Trophoblast cell (in vitro differentiated cells and primary cell): ENCODE data around the gene MYO5A.

Experiments
- DNase-seq, 2 donors: peaks; one replicate each; pipeline ENCODE4 v3.0.0-alpha.2; 2016
- H2AFZ ChIP-seq: 2 replicates; pipeline ENCODE4 v1.6.1; 2013; ENCODE audit warnings: low read length, moderate library complexity, mild to moderate bottlenecking; ENCODE audit not compliant: insufficient read depth, poor library complexity
- H2AK5ac ChIP-seq: 2 replicates; pipeline ENCODE4 v1.6.1; 2013; ENCODE audit warnings: mild to moderate bottlenecking, low read length
- H2BK120ac ChIP-seq: 2 replicates; pipeline ENCODE4 v1.6.1; 2013; ENCODE audit warnings: low read length, mild to moderate bottlenecking, moderate library complexity; ENCODE audit not compliant: insufficient read depth, poor library complexity
- H2BK12ac ChIP-seq: 2 replicates; pipeline ENCODE4 v1.6.1; 2013; ENCODE audit warnings: mild to moderate bottlenecking, low read length, moderate library complexity
- H2BK5ac ChIP-seq: 2 replicates; pipeline ENCODE4 v1.6.1; 2013; ENCODE audit warnings: low read length, low read depth, moderate library complexity, mild to moderate bottlenecking; ENCODE audit not compliant: poor library complexity
- H3K14ac ChIP-seq: 2 replicates; pipeline ENCODE4 v1.6.1; 2013; ENCODE audit warnings: mild to moderate bottlenecking, low read length
- H3K18ac ChIP-seq: 2 replicates; pipeline ENCODE4 v1.6.1; 2013; ENCODE audit warnings: mild to moderate bottlenecking, low read length
- H3K23ac ChIP-seq: 2 replicates; pipeline ENCODE4 v1.6.1; 2013; ENCODE audit warnings: low read length
- H3K27ac ChIP-seq: 2 replicates; pipeline ENCODE4 v1.5.1; 2013; ENCODE audit warnings: low read depth, mild to moderate bottlenecking, inconsistent platforms, low read length, moderate library complexity
- H3K27me3 ChIP-seq: 2 replicates; pipeline ENCODE4 v1.6.1; 2013; ENCODE audit warnings: inconsistent platforms, mild to moderate bottlenecking, low read length, moderate library complexity; ENCODE audit not compliant: insufficient read depth
- H3K36me3 ChIP-seq, 2 experiments: 1 replicate in 1 of 2; 2 replicates in 1 of 2; pipeline ENCODE4 v1.6.1; 2013; ENCODE audit warnings: low read length in 2 of 2, mild to moderate bottlenecking in 2 of 2, moderate library complexity in 1 of 2; ENCODE audit not compliant: insufficient read depth in 2 of 2, control insufficient read depth in 1 of 2
- H3K4ac ChIP-seq: 2 replicates; pipeline ENCODE4 v1.6.1; 2013; ENCODE audit warnings: low read depth, mild to moderate bottlenecking, low read length, moderate library complexity
- H3K4me1 ChIP-seq, 2 experiments: 1 replicate in 1 of 2; 2 replicates in 1 of 2; pipeline ENCODE4 v1.6.1; 2013; ENCODE audit warnings: low read length in 2 of 2, mild to moderate bottlenecking in 2 of 2, moderate library complexity in 1 of 2; ENCODE audit not compliant: insufficient read depth in 2 of 2, control insufficient read depth in 1 of 2
- H3K4me2 ChIP-seq: 2 replicates; pipeline ENCODE4 v1.6.1; 2013; ENCODE audit warnings: inconsistent platforms, mild to moderate bottlenecking, low read length, moderate library complexity
- H3K4me3 ChIP-seq: 2 replicates; pipeline ENCODE4 v1.5.1; 2013; ENCODE audit warnings: mild to moderate bottlenecking, low read depth, low read length, inconsistent platforms
- H3K79me1 ChIP-seq: one replicate; pipeline ENCODE4 v1.6.1; 2013; ENCODE audit warnings: low read length
- H3K79me2 ChIP-seq: 2 replicates; pipeline ENCODE4 v1.6.1; 2013; ENCODE audit warnings: low read length, mild to moderate bottlenecking; ENCODE audit not compliant: control insufficient read depth, insufficient read depth, poor library complexity
- H3K9ac ChIP-seq: 2 replicates; pipeline ENCODE4 v1.6.1; 2013; ENCODE audit warnings: mild to moderate bottlenecking, low read length
- H3K9me3 ChIP-seq: 2 replicates; pipeline ENCODE4 v1.6.1; 2013; ENCODE audit warnings: low read depth, mild to moderate bottlenecking, control low read depth, inconsistent platforms, low read length; ENCODE audit not compliant: insufficient read depth
- H4K12ac ChIP-seq: 2 replicates; pipeline ENCODE4 v1.6.1; 2013; ENCODE audit warnings: low read depth, mild to moderate bottlenecking, low read length, moderate library complexity
- H4K8ac ChIP-seq: 2 replicates; pipeline ENCODE4 v1.6.1; 2013; ENCODE audit warnings: low read depth, mild to moderate bottlenecking, low read length, moderate library complexity
- H4K91ac ChIP-seq: one replicate; pipeline ENCODE4 v1.6.1; 2013; ENCODE audit warnings: low read depth, mild to moderate bottlenecking, low read length, moderate library complexity
- WGBS: extraction: QIAGEN DNeasy Blood & Tissue Kit; methylation state at CpG from one replicate; pipeline ENCODE4 v1.1.7; 2013; ENCODE audit warnings: missing lambda C conversion rate; ENCODE audit not compliant: insufficient read length, insufficient coverage; ENCODE audit errors: extremely low coverage; 5-methylcytosine and 5-hydroxymethylcytosine counted together

Gene MYO5A

DNA sequence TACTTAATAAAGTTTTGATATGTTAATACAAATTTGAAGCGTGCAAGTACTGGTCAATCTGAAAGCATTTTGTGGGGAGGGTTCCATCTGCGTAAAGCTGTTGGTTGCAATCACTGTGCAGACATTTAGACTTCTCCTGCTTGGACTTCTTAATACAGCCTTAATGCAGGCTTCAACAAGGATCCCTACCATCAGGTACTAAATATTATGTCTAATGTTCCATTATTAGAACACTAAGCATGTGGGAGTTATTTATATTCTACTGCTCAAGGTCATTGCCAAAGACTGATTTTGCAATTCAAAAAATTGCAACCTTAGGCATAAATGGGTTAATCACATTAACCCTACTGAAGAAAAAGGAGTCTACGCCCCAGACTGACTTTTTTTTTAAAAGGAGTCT is 159.2 kb downstream of the MYO5A start:
- no peaks in the 10 kb centered on the region for H3K4me1 ChIP-seq
- no peak overlapping the region for H2BK120ac ChIP-seq
- no peak overlapping the region for H2BK5ac ChIP-seq
- no peak overlapping the region for H3K14ac ChIP-seq
- no peaks in the 10 kb centered on the region for H3K79me1 ChIP-seq
- no peak overlapping the region for H4K12ac ChIP-seq
- no peak overlapping the region for H2BK12ac ChIP-seq
- no peak overlapping the region for H4K8ac ChIP-seq
- H3K9ac ChIP-seq: no peak overlapping the region
- no peak overlapping the region for H2AFZ ChIP-seq
- H3K9me3 ChIP-seq: no peaks in the 10 kb centered on the region
- whole genome bisulfite sequencing: no CpG with 5 or more reads among the region's 3 CpGs
- DNase-seq: no peak
- no peak overlapping the region for H3K4me2 ChIP-seq
- no peak overlapping the region for H3K23ac ChIP-seq
- H4K91ac ChIP-seq: no peak overlapping the region
- H3K27me3 ChIP-seq: no peaks in the 10 kb centered on the region
- no peak overlapping the region for H3K18ac ChIP-seq
- peaks cover 0 to 2% of the 10 kb centered on the region in 2 experiments for H3K36me3 ChIP-seq
- no peak overlapping the region for H3K4me3 ChIP-seq
- no peaks in the 10 kb centered on the region for H3K79me2 ChIP-seq
- H3K4ac ChIP-seq: no peak overlapping the region
- H2AK5ac ChIP-seq: no peak overlapping the region
- no peak overlapping the region for H3K27ac ChIP-seq

DNA sequence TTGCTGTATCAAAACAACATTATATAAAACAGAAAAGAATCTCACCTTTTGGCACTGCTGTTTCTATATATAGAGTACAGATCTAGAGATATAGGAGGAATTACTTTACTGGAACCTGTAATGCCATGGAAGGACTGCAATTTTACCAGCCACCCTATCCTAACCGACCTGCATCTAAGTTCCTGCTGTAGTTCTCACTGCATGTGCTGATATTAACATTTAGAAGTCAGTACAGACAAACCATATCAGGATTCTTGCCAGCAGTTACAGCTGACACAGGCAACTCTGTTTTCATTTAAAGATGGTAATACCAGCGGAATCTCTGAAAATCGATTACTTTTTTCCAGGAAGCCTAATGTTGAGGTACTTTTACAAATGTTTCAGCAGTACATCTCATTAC is 159.7 kb downstream of the MYO5A start:
- DNase-seq: peak in 1 of 2 donors; percentile 24
- no peak overlapping the region for H3K9ac ChIP-seq

DNA sequence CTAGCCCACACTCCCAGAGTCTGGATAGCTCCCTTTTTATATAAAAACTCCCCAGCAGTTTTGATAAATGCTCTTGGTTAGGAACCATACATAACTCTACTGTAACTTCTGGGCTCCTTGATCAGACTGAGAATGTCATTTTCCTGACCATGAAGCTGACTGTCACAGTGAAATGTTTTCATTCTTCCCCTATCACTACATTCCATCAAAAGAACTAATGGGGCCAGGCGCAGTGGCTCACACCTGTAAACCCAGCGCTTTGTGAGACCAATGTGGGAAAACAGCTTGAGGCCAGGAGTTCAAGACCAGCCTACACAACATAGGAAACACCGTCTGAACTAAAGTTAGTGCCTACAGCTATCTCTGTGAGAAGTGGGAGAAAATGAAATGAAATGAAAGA is 160.3 kb downstream of the MYO5A start:
- Histone ChIP-seq H2BK12ac (no peak overlapping the region), H3K4ac (no peak overlapping the region), H3K36me3 (peaks cover 0 to 2% of the 10 kb centered on the region in 2 experiments), H3K4me1 (no peaks in the 10 kb centered on the region), H2AK5ac (no peak overlapping the region), H4K91ac (no peak overlapping the region), H3K9me3 (no peaks in the 10 kb centered on the region), H3K4me3 (no peak overlapping the region), H3K27me3 (no peaks in the 10 kb centered on the region), H3K4me2 (no peak overlapping the region), H3K9ac (no peak overlapping the region), H2BK120ac (no peak overlapping the region), H2BK5ac (no peak overlapping the region), H4K12ac (no peak overlapping the region), H3K27ac (no peak overlapping the region), H3K23ac (no peak overlapping the region), H3K14ac (no peak overlapping the region), H3K18ac (no peak overlapping the region), H4K8ac (no peak overlapping the region), H2AFZ (no peak overlapping the region), H3K79me1 (no peaks in the 10 kb centered on the region), H3K79me2 (no peaks in the 10 kb centered on the region)
- DNase-seq: peak; percentile 68 to 81
- WGBS: no CpG with 5 or more reads among the region's 3 CpGs

More for the DNA sequence above, 159.7 kb downstream of the MYO5A start:
- Histone ChIP-seq H3K18ac (no peak overlapping the region), H2AK5ac (no peak overlapping the region), H3K23ac (no peak overlapping the region), H3K79me1 (no peaks in the 10 kb centered on the region), H3K14ac (no peak overlapping the region), H3K4me1 (no peaks in the 10 kb centered on the region), H2BK5ac (no peak overlapping the region), H4K91ac (no peak overlapping the region), H3K9me3 (no peaks in the 10 kb centered on the region), H3K27ac (no peak overlapping the region), H3K36me3 (peaks cover 0 to 2% of the 10 kb centered on the region in 2 experiments), H4K12ac (no peak overlapping the region), H2BK12ac (no peak overlapping the region), H4K8ac (no peak overlapping the region), H3K4me2 (no peak overlapping the region), H3K4ac (no peak overlapping the region), H3K27me3 (no peaks in the 10 kb centered on the region), H3K4me3 (no peak overlapping the region), H2BK120ac (no peak overlapping the region), H3K79me2 (no peaks in the 10 kb centered on the region), H2AFZ (no peak overlapping the region)
- no CpG with 5 or more reads among the region's 3 CpGs for WGBS

GRCh38 chr15:52362497-52362896 is 166.2 kb downstream of the MYO5A start:
- H3K27ac ChIP-seq: no peak overlapping the region
- no peak overlapping the region for H2BK120ac ChIP-seq
- no CpG with 5 or more reads among the region's 3 CpGs for WGBS
- no peak overlapping the region for H4K12ac ChIP-seq
- H3K23ac ChIP-seq: no peak overlapping the region
- no peaks in the 10 kb centered on the region for H3K79me2 ChIP-seq
- no peak overlapping the region for H3K4me2 ChIP-seq
- peaks cover 0 to 4% of the 10 kb centered on the region in 2 experiments for H3K4me1 ChIP-seq
- DNase-seq: peak; percentile 64 to 83
- no peak overlapping the region for H4K8ac ChIP-seq
- no peak overlapping the region for H2AK5ac ChIP-seq
- no peak overlapping the region for H3K4ac ChIP-seq
- H3K14ac ChIP-seq: no peak overlapping the region
- H2BK5ac ChIP-seq: no peak overlapping the region
- H3K4me3 ChIP-seq: no peak overlapping the region
- no peak overlapping the region for H2BK12ac ChIP-seq
- no peaks in the 10 kb centered on the region for H3K9me3 ChIP-seq
- no peak overlapping the region for H2AFZ ChIP-seq
- no peaks in the 10 kb centered on the region for H3K36me3 ChIP-seq
- H3K79me1 ChIP-seq: no peaks in the 10 kb centered on the region
- H3K18ac ChIP-seq: no peak overlapping the region
- no peak overlapping the region for H3K9ac ChIP-seq
- no peaks in the 10 kb centered on the region for H3K27me3 ChIP-seq
- H4K91ac ChIP-seq: no peak overlapping the region
